GM20000 (cell line): ENCODE measurements around the gene NOL6.

Source experiments
- DNase-seq: peaks from one replicate; pipeline ENCODE4 v3.0.0; 2012; ENCODE audit warnings: low spot score
- CTCF ChIP-seq: IDR thresholded peaks from 2 replicates; pipeline ENCODE4 v1.5.1; 2012; ENCODE audit warnings: mild to moderate bottlenecking, control low read depth; ENCODE audit errors: extremely low read depth, missing control alignments

Gene NOL6

GRCh38 chr9:33438926-33439680 lies 34.6 kb downstream of the NOL6 start:
- TF ChIP-seq CTCF, result no peak
- DNase-seq, result no peak

GRCh38 chr9:33437898-33438297 lies 35.8 kb downstream of the NOL6 start:
- no peak for DNase-seq

GRCh38 chr9:33437205-33437604 lies 36.5 kb downstream of the NOL6 start:
- TF ChIP-seq CTCF, result no peak
- DNase-seq, result no peak

More at GRCh38 chr9:33437898-33438297, 35.8 kb downstream of the NOL6 start:
- no peak for TF ChIP-seq CTCF

GRCh38 chr9:33436445-33436844 lies 37.3 kb downstream of the NOL6 start:
- TF ChIP-seq CTCF, result no peak
- DNase-seq, result no peak

GRCh38 chr9:33435821-33436277 lies 37.9 kb downstream of the NOL6 start:
- DNase-seq, result no peak

GRCh38 chr9:33434317-33435105 lies 39.2 kb downstream of the NOL6 start:
- DNase-seq, result no peak

More at GRCh38 chr9:33435821-33436277, 37.9 kb downstream of the NOL6 start:
- no peak for TF ChIP-seq CTCF

More at GRCh38 chr9:33434317-33435105, 39.2 kb downstream of the NOL6 start:
- TF ChIP-seq CTCF, result no peak
